GM11168 (cell line): Measurements from ENCODE around the gene SGCB.

Experiments
- in situ Hi-C: fragments of 300-500 bp; cut with MboI; formaldehyde crosslinking; loops from one replicate; pipeline ENCODE4 v1.12.0; 2022; ENCODE audit warnings: low sequenced_read_pairs; ENCODE audit not compliant: unreplicated experiment

Gene SGCB

GRCh38 chr4:52032005-52032404 lies 6.1 kb downstream of the SGCB start:
- in situ Hi-C loops = loop anchor here (5.0 kb wide), 1 partner anchor 205 kb away; no protein-coding TSS in a partner anchor

DNA sequence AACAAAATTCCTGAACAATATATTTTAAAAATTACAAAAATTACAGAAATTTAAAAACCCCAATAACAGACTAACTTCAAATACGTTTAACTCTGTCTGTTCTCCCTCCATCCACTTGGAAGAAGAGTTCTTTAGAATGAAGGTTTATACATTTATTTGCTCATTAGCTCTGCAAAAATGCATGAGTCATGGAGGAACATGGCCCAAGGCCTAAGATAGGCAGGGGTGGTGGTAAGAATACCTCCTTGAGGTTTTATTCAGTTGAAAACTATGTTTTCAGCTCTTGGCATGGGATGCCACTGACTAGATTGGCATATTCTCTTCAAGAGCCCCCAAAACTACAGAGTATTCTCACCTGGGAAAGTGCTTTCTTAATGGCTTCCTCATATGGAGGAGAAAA lies 9.1 kb downstream of the SGCB start:
- in situ Hi-C loops = loop anchor here (10.0 kb wide), 1 partner anchor 134 kb away; no protein-coding TSS in a partner anchor

DNA sequence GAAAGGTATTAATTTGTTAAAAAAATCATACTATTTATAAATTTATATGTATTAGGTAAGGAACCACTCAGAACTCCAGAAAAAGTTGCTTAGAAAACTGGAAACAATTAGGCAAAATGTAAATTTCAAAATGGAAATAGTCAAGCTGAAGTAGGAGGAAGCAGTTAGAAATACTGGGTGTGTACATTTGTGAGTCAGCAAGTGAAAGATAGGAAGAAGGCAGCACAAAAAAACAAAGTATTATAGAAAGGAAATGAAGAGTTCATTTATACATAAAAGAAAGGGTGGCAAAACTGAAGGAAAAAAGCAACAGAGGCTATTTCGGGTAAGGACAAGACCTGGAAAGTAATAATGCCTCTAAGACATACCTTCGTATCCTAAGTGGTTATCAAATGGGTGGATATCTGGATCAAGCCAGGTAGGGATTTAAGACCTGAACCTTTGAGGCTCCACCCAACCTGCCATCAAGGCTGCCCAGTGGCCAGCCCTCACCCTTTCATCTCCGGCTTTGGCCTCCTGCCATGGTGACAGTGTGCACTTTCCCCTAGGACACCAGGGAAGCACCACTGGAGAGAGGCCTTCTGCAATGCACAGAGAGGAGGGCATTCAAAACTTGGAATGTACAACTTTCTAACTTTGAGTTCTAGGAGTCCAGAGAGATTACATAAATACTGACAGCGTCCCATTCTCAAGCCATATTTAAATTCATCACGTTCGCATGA lies 18.0 kb downstream of the SGCB start, which contains the start of gene LRRC66:
LRRC66 (minus strand) TSS at position 428 of the 722 bp plus-strand sequence. CDS start 2,750 bp downstream, outside the sequence.
- in situ Hi-C loops = loop anchor here (10.0 kb wide), 1 partner anchor 125 kb away; no protein-coding TSS in a partner anchor

GRCh38 chr4:52017814-52018213 lies 20.3 kb downstream of the SGCB start:
- in situ Hi-C loops = no loop called here

- in situ Hi-C loops = no loop called here
Measured at GRCh38 chr4:52016981-52017380, 21.1 kb downstream of the SGCB start.

GRCh38 chr4:52015366-52015765 lies 22.7 kb downstream of the SGCB start:
- in situ Hi-C loops = no loop called here

DNA sequence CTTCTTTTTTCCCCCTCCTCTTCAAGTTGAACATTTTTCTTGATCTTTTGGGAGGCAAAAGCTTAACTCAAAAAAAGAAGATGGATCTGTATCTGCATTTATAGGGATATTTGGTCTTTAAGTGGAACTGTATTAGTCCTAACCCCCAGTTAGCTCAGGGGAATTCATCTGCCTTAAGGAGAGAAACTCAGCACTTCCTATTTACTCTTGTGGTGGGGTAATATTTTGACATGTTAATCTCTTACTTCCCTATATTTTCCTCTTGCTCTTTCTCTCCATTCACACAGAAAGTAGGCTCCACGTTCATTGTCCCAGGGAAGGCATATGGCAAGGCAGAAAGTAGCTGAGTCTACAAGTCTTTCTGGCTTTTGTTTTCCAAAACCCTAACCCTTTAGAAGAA lies 23.2 kb downstream of the SGCB start:
- in situ Hi-C loops = no loop called here

DNA sequence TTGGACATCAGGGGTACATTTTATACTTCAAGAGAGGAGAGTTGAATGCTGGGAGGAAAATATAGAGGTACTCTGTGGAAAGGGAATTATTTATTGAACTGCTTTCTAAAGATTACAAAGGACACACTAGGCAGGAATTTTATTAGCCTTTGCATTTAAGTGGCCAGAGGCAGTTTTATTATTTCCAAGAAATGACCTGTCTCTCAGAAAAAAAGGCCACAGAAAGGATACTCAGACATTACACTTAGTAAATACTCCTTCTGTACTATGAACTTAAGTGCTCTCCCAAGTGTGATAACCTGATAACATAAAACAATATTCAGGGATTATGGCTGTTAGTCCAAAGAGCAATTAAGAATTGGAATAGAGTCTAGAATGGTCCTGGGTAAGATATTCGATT lies 25.4 kb downstream of the SGCB start:
- in situ Hi-C loops = no loop called here

DNA sequence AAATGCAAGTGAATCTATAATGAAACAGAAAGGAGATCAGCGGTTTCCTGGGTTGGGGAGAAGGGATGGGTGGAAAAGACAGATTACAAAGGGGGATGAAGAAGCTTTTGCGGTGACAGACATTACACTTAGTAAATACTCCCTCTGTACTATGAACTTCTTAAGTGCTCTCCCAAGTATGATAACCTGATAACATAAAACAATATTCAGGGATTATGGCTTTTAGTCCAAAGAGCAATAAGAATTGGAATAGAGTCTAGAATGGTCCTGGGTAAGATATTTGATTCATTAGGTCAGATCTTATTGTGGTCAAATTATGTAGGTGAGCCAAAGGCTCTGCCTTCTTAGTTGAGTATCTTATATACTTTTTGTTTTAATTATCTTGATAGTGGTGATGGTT lies 27.1 kb downstream of the SGCB start:
- in situ Hi-C loops = no loop called here

GRCh38 chr4:52006887-52007286 lies 31.2 kb downstream of the SGCB start:
- in situ Hi-C loops = no loop called here

- in situ Hi-C loops = no loop called here
Measured at GRCh38 chr4:52005604-52006273, 32.4 kb downstream of the SGCB start.

GRCh38 chr4:52004414-52004813 lies 33.7 kb downstream of the SGCB start:
- in situ Hi-C loops = no loop called here

- in situ Hi-C loops = no loop called here
Measured at GRCh38 chr4:52001616-52002015, 36.5 kb downstream of the SGCB start.

DNA sequence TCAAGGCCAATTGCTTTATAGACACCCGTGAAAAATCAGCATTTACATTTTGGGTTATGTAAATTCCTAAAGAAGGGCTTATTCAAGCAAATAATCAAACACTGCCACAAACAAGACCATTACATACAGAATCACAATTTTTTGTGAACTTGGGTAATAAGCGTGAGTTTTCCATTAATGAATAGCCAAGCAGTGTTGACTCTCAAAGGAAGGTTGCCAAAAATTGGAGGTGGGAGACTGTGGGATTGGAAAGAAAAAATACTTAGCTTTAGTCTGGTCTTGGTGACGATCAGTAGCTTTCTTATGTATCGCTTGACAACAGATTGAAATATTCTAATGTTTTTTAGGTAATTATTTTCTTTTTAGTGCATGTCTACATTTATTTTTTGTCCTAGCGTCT lies 38.8 kb downstream of the SGCB start:
- in situ Hi-C loops = no loop called here

GRCh38 chr4:51998837-51999236 lies 39.3 kb downstream of the SGCB start:
- in situ Hi-C loops = no loop called here

DNA sequence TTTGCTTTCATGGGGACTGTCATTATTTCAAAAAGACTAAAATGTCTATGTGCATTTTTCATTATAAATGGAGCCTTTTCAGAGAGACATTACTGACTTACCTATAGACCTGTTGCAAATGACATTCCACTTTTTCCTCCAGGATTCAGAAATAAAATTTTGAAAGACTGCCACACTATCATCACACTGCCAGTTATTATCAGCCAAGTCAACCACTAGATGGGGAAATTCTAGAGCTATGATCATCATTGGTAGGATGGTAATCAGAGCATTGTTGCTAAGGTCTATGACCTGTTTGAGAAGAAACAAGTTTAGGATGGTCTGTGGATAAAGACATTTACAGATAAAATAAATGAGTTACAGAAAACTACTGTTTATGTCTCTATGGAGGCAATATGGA lies 40.5 kb downstream of the SGCB start:
- in situ Hi-C loops = no loop called here

GRCh38 chr4:51995647-51996220 lies 42.4 kb downstream of the SGCB start:
- in situ Hi-C loops = no loop called here
